Measurements from ENCODE around the gene EOLA1.
"Not testable (repeated sequence)": the region's sequence is repeated elsewhere in the genome, so short reads cannot be mapped to it uniquely, and the experiment has no call there.

Gene EOLA1

GRCh38 chrX:149527705-149528104, 13.1 kb upstream of the EOLA1 start:
- Histone ChIP-seq H3K27me3 (replicated peaks in 2 of 5; ENCODE audit: control insufficient read depth in 4 of 5, insufficient read depth in 5 of 5, low read length in 4 of 5) (no peaks in the 10 kb centered on the region), H3K36me3 (ENCODE audit: control insufficient read depth in 4 of 4, insufficient read depth in 4 of 4, low read length in 3 of 4) (peaks cover 0 to 6% (median 1%) of the 10 kb centered on the region in 4 experiments), H3K27ac (ENCODE audit: insufficient read depth in 1 of 2, low read depth in 1 of 2, low read length in 2 of 2, poor library complexity in 1 of 2, severe bottlenecking in 2 of 2) (no peak overlapping the region), H3K4me1 (ENCODE audit: control extremely low read depth in 1 of 4, control insufficient read depth in 4 of 4, insufficient read depth in 4 of 4, low read length in 3 of 4) (peaks cover 0 to 33% (median 25%) of the 10 kb centered on the region in 4 experiments), H3K4me3 (ENCODE audit: control insufficient read depth in 1 of 7, extremely low read depth in 1 of 7, insufficient read depth in 4 of 7, low read depth in 2 of 7, low read length in 6 of 7) (no peak overlapping the region), H3K9me3 (ENCODE audit: control extremely low read depth in 1 of 5, control insufficient read depth in 4 of 5, insufficient read depth in 2 of 5, low read depth in 1 of 5, low read length in 4 of 5) (no peaks in the 10 kb centered on the region)
- POLR2A ChIA-PET, result interaction anchor here (1.1 kb wide), 1 partner anchor 18 kb away, joined by 8 read pairs; no protein-coding TSS in a partner anchor
- 75% methylated on average over 1 of the region's 1 CpG for WGBS (ENCODE audit: insufficient coverage)
- peak in 2 of 3 donors; percentile 55 to 62 for DNase-seq
- CTCF ChIA-PET, result interaction anchor here (0.6 to 9.8 kb wide), 3 partner anchors 11 to 27 kb away, joined by 3 to 99 read pairs (median 6); no protein-coding TSS in a partner anchor

- no peak for DNase-seq
- Histone ChIP-seq H3K4me1 (ENCODE audit: control extremely low read depth in 1 of 4, control insufficient read depth in 4 of 4, insufficient read depth in 4 of 4, low read length in 3 of 4) (peaks cover 0 to 28% (median 22%) of the 10 kb centered on the region in 4 experiments), H3K9me3 (ENCODE audit: control extremely low read depth in 1 of 5, control insufficient read depth in 4 of 5, insufficient read depth in 2 of 5, low read depth in 1 of 5, low read length in 4 of 5) (no peaks in the 10 kb centered on the region), H3K27ac (ENCODE audit: insufficient read depth in 1 of 2, low read depth in 1 of 2, low read length in 2 of 2, poor library complexity in 1 of 2, severe bottlenecking in 2 of 2) (peak overlapping the region in 1 of 2 experiments; percentile 9), H3K4me3 (ENCODE audit: control insufficient read depth in 1 of 7, extremely low read depth in 1 of 7, insufficient read depth in 4 of 7, low read depth in 2 of 7, low read length in 6 of 7) (no peak overlapping the region), H3K36me3 (ENCODE audit: control insufficient read depth in 4 of 4, insufficient read depth in 4 of 4, low read length in 3 of 4) (peaks cover 0 to 6% (median 1%) of the 10 kb centered on the region in 4 experiments), H3K27me3 (replicated peaks in 2 of 5; ENCODE audit: control insufficient read depth in 4 of 5, insufficient read depth in 5 of 5, low read length in 4 of 5) (no peaks in the 10 kb centered on the region)
- no CpG with 5 or more reads among the region's 1 CpG for WGBS (ENCODE audit: insufficient coverage)
- CTCF ChIA-PET, result interaction anchor here (0.6 to 9.8 kb wide), 4 partner anchors 16 to 108 kb away, joined by 3 to 99 read pairs (median 4); no protein-coding TSS in a partner anchor
- POLR2A ChIA-PET, result interaction anchor here (1.1 kb wide), 1 partner anchor 18 kb away, joined by 8 read pairs; no protein-coding TSS in a partner anchor
These were observed 12.4 kb upstream of the EOLA1 start for GRCh38 chrX:149528381-149528780.

DNA sequence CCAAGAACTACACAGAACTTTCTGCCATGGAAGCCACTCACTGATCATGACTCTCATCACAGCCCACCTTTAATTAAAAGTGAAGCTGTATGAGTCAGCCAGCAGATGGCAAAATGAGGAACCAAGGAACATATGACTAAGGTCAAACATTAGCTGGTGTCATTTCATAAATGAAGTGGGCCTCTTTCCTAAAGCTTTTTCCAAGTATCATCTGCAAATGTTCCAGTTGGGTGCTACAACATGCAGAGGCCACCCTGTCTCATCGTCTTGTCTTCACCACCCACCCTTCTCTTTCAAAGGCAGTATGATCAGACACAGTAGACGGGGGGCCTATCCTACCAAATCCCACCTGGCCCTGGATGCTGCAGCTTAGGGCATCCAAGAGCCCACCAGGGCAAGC, 9.2 kb upstream of the EOLA1 start:
- Histone ChIP-seq H3K27ac (ENCODE audit: insufficient read depth in 1 of 2, low read depth in 1 of 2, low read length in 2 of 2, poor library complexity in 1 of 2, severe bottlenecking in 2 of 2) (peak overlapping the region in 1 of 2 experiments; percentile 44), H3K36me3 (ENCODE audit: control insufficient read depth in 4 of 4, insufficient read depth in 4 of 4, low read length in 3 of 4) (peaks cover 0 to 14% (median 1%) of the 10 kb centered on the region in 4 experiments), H3K27me3 (replicated peaks in 2 of 5; ENCODE audit: control insufficient read depth in 4 of 5, insufficient read depth in 5 of 5, low read length in 4 of 5) (no peaks in the 10 kb centered on the region), H3K4me3 (ENCODE audit: control insufficient read depth in 1 of 7, extremely low read depth in 1 of 7, insufficient read depth in 4 of 7, low read depth in 2 of 7, low read length in 6 of 7) (no peak overlapping the region), H3K4me1 (ENCODE audit: control extremely low read depth in 1 of 4, control insufficient read depth in 4 of 4, insufficient read depth in 4 of 4, low read length in 3 of 4) (peaks cover 0 to 21% (median 7%) of the 10 kb centered on the region in 4 experiments), H3K9me3 (ENCODE audit: control extremely low read depth in 1 of 5, control insufficient read depth in 4 of 5, insufficient read depth in 2 of 5, low read depth in 1 of 5, low read length in 4 of 5) (no peaks in the 10 kb centered on the region)
- peak in 2 of 3 donors; percentile 82 to 87 for DNase-seq
- POLR2A ChIA-PET, result interaction anchor here (0.7 to 0.9 kb wide), 2 partner anchors 18 to 26 kb away, joined by 3 read pairs; partner anchors contain the start of gene IDS
- CTCF ChIA-PET, result interaction anchor here (0.9 to 1.7 kb wide), 5 partner anchors 9 to 24 kb away, joined by 4 to 7 read pairs (median 5); partner anchors contain the start of gene EOLA1
- 49% methylated on average over 2 of the region's 2 CpGs for WGBS (ENCODE audit: insufficient coverage)

- peaks cover 0 to 14% (median 1%) of the 10 kb centered on the region in 4 experiments for H3K36me3 ChIP-seq (ENCODE audit: control insufficient read depth in 4 of 4, insufficient read depth in 4 of 4, low read length in 3 of 4)
- H3K27me3 ChIP-seq (replicated peaks in 2 of 5; ENCODE audit: control insufficient read depth in 4 of 5, insufficient read depth in 5 of 5, low read length in 4 of 5); H3K9me3 ChIP-seq (ENCODE audit: control extremely low read depth in 1 of 5, control insufficient read depth in 4 of 5, insufficient read depth in 2 of 5, low read depth in 1 of 5, low read length in 4 of 5); H3K4me3 ChIP-seq (ENCODE audit: control insufficient read depth in 1 of 7, extremely low read depth in 1 of 7, insufficient read depth in 4 of 7, low read depth in 2 of 7, low read length in 6 of 7); DNase-seq; H3K27ac ChIP-seq (ENCODE audit: insufficient read depth in 1 of 2, low read depth in 1 of 2, low read length in 2 of 2, poor library complexity in 1 of 2, severe bottlenecking in 2 of 2); POLR2A ChIA-PET; CTCF ChIA-PET: not testable (repeated sequence)
- no CpG with 5 or more reads among the region's 3 CpGs for WGBS (ENCODE audit: insufficient coverage)
- peaks cover 0 to 21% (median 7%) of the 10 kb centered on the region in 4 experiments for H3K4me1 ChIP-seq (ENCODE audit: control extremely low read depth in 1 of 4, control insufficient read depth in 4 of 4, insufficient read depth in 4 of 4, low read length in 3 of 4)
These were observed 7.9 kb upstream of the EOLA1 start for GRCh38 chrX:149532868-149533267.

- POLR2A ChIA-PET; DNase-seq; H3K27me3 ChIP-seq (replicated peaks in 2 of 5; ENCODE audit: control insufficient read depth in 4 of 5, insufficient read depth in 5 of 5, low read length in 4 of 5); CTCF ChIA-PET; H3K4me3 ChIP-seq (ENCODE audit: control insufficient read depth in 1 of 7, extremely low read depth in 1 of 7, insufficient read depth in 4 of 7, low read depth in 2 of 7, low read length in 6 of 7); H3K27ac ChIP-seq (ENCODE audit: insufficient read depth in 1 of 2, low read depth in 1 of 2, low read length in 2 of 2, poor library complexity in 1 of 2, severe bottlenecking in 2 of 2); H3K9me3 ChIP-seq (ENCODE audit: control extremely low read depth in 1 of 5, control insufficient read depth in 4 of 5, insufficient read depth in 2 of 5, low read depth in 1 of 5, low read length in 4 of 5): not testable (repeated sequence)
- peaks cover 0 to 23% (median 8%) of the 10 kb centered on the region in 4 experiments for H3K4me1 ChIP-seq (ENCODE audit: control extremely low read depth in 1 of 4, control insufficient read depth in 4 of 4, insufficient read depth in 4 of 4, low read length in 3 of 4)
- H3K36me3 ChIP-seq (ENCODE audit: control insufficient read depth in 4 of 4, insufficient read depth in 4 of 4, low read length in 3 of 4), result peaks cover 0 to 13% (median 1%) of the 10 kb centered on the region in 4 experiments
- WGBS (ENCODE audit: insufficient coverage), result no CpG with 5 or more reads among the region's 11 CpGs
These were observed 6.8 kb upstream of the EOLA1 start for GRCh38 chrX:149533999-149534398.

DNA sequence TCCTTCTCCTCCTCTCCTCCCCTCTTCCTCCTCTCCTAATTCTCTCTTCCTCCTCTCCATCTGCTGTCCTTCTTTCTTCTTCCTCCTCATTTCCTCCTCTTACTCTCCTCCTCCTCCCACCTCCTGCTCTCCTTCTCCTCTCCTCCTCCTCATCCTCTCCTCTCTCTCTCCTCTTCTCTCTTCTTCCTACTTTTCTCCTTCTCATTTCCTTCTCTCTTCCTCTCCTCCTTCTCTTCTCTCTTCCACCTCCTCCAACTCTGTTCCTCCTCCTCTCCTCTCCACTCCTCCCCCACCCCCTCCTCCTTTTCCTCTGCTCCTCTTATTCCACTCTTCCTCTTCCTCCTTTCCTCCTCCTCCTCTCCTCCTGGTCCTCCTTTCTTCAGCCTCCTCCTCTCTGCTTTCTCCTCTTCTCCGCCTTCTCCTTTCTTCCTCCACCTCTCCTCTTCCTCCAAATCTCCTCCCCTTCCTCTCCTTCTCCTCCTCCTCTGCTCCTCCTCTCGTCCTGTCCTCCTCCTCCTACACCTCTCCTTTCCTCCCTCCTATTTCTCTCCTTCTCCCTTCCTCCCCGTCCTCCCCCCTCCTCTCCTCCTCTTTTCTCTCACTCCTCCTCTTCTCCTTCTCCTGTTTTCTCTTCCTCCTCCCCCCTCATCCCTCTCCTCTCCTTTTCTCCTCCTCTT, 5.7 kb upstream of the EOLA1 start:
- CTCF ChIA-PET, result interaction anchor here (1.0 to 1.2 kb wide), 2 partner anchors 21 to 24 kb away, joined by 3 read pairs; no protein-coding TSS in a partner anchor
- H3K9me3 ChIP-seq (ENCODE audit: control extremely low read depth in 1 of 5, control insufficient read depth in 4 of 5, insufficient read depth in 2 of 5, low read depth in 1 of 5, low read length in 4 of 5); DNase-seq; H3K27me3 ChIP-seq (replicated peaks in 2 of 5; ENCODE audit: control insufficient read depth in 4 of 5, insufficient read depth in 5 of 5, low read length in 4 of 5); POLR2A ChIA-PET; H3K4me3 ChIP-seq (ENCODE audit: control insufficient read depth in 1 of 7, extremely low read depth in 1 of 7, insufficient read depth in 4 of 7, low read depth in 2 of 7, low read length in 6 of 7); H3K36me3 ChIP-seq (ENCODE audit: control insufficient read depth in 4 of 4, insufficient read depth in 4 of 4, low read length in 3 of 4); H3K27ac ChIP-seq (ENCODE audit: insufficient read depth in 1 of 2, low read depth in 1 of 2, low read length in 2 of 2, poor library complexity in 1 of 2, severe bottlenecking in 2 of 2): not testable (repeated sequence)
- peaks cover 0 to 24% (median 9%) of the 10 kb centered on the region in 4 experiments for H3K4me1 ChIP-seq (ENCODE audit: control extremely low read depth in 1 of 4, control insufficient read depth in 4 of 4, insufficient read depth in 4 of 4, low read length in 3 of 4)
- WGBS (ENCODE audit: insufficient coverage), result 66% methylated on average over 3 of the region's 3 CpGs

DNA sequence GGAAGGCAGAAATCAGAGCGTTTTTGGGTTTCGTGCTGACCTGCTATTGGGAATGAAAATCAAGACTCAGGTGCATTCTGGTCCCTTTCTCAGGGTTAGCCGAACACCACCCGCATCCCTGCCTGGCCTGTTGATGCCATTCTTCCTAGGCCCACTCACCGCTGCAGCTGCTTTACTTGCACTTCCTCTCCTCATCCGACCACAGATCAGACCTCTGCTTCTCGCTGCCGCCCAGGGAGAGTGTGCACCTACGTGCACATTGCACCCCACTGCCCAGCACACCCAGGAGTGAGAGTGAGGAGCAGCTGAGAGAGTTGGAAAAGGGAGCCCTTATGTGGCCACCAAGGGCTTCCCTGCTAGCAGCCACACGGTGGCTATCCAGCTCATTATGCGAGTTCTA, 3.3 kb upstream of the EOLA1 start:
- no CpG with 5 or more reads among the region's 11 CpGs for WGBS (ENCODE audit: insufficient coverage)
- CTCF ChIA-PET; H3K4me3 ChIP-seq (ENCODE audit: control insufficient read depth in 1 of 7, extremely low read depth in 1 of 7, insufficient read depth in 4 of 7, low read depth in 2 of 7, low read length in 6 of 7); H3K36me3 ChIP-seq (ENCODE audit: control insufficient read depth in 4 of 4, insufficient read depth in 4 of 4, low read length in 3 of 4); DNase-seq; H3K27me3 ChIP-seq (replicated peaks in 2 of 5; ENCODE audit: control insufficient read depth in 4 of 5, insufficient read depth in 5 of 5, low read length in 4 of 5); POLR2A ChIA-PET; H3K9me3 ChIP-seq (ENCODE audit: control extremely low read depth in 1 of 5, control insufficient read depth in 4 of 5, insufficient read depth in 2 of 5, low read depth in 1 of 5, low read length in 4 of 5); H3K27ac ChIP-seq (ENCODE audit: insufficient read depth in 1 of 2, low read depth in 1 of 2, low read length in 2 of 2, poor library complexity in 1 of 2, severe bottlenecking in 2 of 2): not testable (repeated sequence)
- peaks cover 0 to 21% (median 10%) of the 10 kb centered on the region in 4 experiments for H3K4me1 ChIP-seq (ENCODE audit: control extremely low read depth in 1 of 4, control insufficient read depth in 4 of 4, insufficient read depth in 4 of 4, low read length in 3 of 4)

All from common myeloid progenitor, CD34-positive (primary cell).